ENCODE measurements around the gene FOXP1.
A peak's percentile ranks its signal among the peaks of the same experiment; 100 is the strongest.
"Not testable (repeated sequence)": the region's sequence is repeated elsewhere in the genome, so short reads cannot be mapped to it uniquely, and the experiment has no call there.

FOXP1 gene

GRCh38 chr3:71446734-71447133 is 136.8 kb downstream of the FOXP1 start:
- DNase-seq, result no peak

DNA sequence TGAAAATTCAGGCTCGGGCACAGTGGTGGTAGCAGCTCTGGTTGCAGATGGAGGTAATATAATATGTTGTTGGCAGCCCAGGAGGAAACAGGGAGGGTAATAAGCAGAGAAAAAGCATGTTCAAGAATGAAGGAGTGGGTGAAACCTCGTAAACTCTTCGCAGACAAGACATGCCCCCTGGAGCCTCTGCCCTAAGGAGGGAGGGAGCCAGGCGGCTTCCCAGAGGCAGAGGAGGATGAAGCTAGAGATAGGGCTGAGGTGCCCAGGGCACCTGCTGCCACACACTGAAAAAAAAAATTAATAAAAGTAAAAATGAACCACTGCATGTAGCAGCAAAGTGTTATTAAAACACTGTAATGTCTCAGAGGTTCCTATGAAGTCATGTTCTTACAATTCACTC is 137.3 kb downstream of the FOXP1 start:
- no peak for DNase-seq

- no peak for DNase-seq
Measured at GRCh38 chr3:71444861-71445259, 138.7 kb downstream of the FOXP1 start.

- DNase-seq, result peak; percentile 74
Measured at GRCh38 chr3:71444028-71444860, 139.3 kb downstream of the FOXP1 start.

DNA sequence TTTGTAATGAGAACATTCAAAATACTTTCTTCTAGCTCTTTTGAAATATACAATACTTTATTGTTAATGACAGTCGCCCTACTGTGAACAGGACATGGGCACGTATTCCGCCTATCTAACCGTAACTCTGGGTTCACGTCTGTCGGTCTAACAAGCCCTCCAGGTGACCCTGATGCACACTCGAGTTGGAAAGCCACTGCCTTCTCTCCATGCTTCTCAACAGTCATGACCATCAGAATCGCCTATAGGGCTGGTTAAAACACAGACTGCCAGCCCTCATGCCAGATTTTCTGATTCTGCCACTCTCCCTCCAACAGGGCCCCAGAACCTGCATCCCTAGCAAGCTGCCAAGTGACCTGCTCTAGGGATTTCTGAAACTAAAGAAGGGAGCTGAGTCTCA is 140.2 kb downstream of the FOXP1 start:
- DNase-seq, result no peak

GRCh38 chr3:71442652-71443042 is 140.9 kb downstream of the FOXP1 start:
- DNase-seq, result no peak

GRCh38 chr3:71441925-71442651 is 141.4 kb downstream of the FOXP1 start:
- DNase-seq, result no peak

GRCh38 chr3:71441217-71441924 is 142.2 kb downstream of the FOXP1 start:
- DNase-seq, result no peak

GRCh38 chr3:71438904-71439303 is 144.6 kb downstream of the FOXP1 start:
- no peak for DNase-seq

GRCh38 chr3:71438071-71438685 is 145.3 kb downstream of the FOXP1 start:
- DNase-seq, result no peak

DNA sequence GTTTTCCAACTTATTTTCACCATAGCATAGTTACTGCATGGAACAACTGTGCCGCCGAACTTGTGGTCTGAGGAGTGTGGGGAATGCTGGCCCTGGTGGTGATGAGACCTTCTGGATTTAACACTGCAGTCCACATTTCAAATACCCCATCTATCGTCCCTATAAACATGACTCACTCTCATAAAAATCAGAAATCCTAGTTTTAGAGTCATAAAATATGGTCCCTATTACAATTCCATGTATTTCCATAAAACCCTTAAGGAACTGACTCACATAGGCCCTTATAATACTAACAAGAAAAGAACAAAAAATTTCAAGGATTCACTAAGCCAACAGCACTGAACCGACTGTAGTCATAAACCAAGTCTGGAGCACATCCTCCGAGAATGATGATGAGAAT is 147.2 kb downstream of the FOXP1 start:
- DNase-seq, result peak; percentile 95

DNA sequence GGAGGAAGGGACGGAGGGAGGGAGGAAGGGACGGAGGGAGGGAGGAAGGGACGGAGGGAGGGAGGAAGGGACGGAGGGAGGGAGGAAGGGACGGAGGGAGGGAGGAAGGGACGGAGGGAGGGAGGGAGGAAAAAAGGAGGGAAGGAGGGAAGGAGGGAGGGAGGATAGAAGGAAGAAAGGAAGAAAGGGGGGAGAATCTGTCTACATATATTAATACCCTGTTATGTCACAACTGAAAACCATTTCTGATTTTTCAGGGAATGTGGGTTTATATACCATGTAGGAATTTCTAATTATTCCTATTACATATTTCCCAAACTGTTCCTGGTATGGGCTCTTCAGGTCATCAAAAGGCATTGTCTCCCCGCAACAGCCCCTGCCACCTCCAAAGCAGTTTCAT is 147.7 kb downstream of the FOXP1 start:
- DNase-seq, result not testable (repeated sequence)

GRCh38 chr3:71433631-71434030 is 149.9 kb downstream of the FOXP1 start:
- DNase-seq, result no peak

DNA sequence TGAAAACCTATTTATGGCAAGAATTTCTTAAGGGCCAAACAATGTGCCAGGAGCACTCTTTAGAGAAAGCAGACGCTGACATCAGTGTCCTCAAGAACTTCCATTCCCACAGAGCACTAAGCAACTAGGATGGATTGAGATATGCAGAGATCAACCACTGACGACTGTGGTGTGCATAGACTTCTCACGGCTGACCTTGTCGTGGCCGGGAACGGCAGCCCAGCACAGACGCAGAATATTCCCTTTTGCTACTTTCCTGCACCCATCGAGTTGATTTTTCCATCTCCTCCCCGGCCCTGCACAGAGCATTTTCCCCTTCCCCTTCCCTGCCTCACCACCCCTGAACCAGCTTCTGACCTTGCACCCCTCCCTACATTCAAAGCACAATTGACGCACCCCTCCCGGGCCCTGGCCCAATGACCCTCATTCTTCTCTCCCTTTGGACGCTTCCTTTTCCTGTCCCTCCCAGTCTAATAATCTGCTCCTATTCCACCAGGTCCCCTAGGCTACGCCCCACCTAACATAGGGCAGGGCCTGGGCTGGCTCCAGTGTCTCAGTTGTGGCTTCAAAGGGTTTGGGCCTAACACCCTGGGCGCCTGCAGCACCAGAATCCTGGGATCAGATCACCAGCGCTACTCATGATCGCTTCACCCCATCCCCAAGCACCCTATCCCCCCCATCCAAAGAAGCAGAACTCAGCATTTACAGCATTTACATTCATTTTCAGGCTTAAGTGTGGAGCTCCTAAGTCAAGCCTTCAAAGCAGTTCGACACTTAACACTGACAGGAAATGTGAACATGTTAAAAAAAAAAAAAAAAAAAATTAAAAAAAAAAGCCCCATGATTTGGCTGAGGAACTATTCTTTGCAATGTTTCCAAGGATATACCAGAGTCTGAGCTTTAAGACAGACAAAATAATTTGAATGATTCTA is 151.2 kb downstream of the FOXP1 start:
- DNase-seq, result no peak

GRCh38 chr3:71430941-71431552 is 152.5 kb downstream of the FOXP1 start:
- no peak for DNase-seq

DNA sequence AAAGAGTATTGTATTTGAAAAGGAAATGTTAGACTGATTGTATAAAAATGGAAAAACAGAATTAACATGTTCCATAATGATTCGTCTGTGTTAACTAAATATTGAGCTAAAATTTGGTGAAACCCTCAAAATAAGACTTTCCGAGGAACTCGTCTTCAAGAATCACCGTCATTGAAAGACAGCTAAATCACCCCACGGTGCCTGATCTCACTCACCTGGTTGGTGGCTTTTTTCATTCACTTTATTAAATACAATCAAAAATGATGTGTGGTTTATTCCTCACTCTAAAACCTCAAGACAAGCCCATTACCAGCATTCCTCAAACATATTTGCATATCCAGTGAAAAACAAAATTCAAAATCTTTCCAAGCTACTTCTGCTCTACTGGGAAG is 153.9 kb downstream of the FOXP1 start:
- no peak for DNase-seq

GRCh38 chr3:71428841-71429596 is 154.5 kb downstream of the FOXP1 start:
- peak; percentile 52 for DNase-seq

- DNase-seq, result peak; percentile 93
Measured at GRCh38 chr3:71425491-71426071, 157.9 kb downstream of the FOXP1 start.

- DNase-seq, result peak; percentile 49
Measured at GRCh38 chr3:71423151-71423906, 160.2 kb downstream of the FOXP1 start.
